ENCODE measurements around the gene RGS6. TPM values are rescaled to one million over a fixed set of nuclear protein-coding genes. Genes with fewer than 3 reads are reported as not detected.

RGS6 gene
- total RNA-seq, 1 experiment from 2014 or later = not detected

DNA sequence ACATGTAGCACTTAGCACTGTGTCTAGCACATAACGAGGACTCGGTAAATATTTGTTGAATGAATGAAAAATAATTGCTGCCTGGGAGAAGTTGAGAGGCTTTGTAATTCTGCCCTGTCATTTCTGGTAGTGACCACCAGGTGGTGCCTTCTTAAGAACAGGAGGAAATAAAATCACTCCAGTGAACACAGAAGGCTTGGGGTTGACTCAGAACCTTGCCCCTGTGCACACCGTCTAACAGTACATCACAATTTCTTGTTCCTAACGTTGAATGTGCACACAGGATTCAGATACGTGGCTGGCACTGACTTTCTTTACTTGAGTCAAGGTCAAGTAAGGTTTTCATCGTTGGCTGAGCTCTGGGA is 91.8 kb downstream of the RGS6 start:
- Histone ChIP-seq H3K79me2 (ENCODE audit: low read length) (no peaks in the 10 kb centered on the region), H3K9ac (ENCODE audit: low read length) (no peak overlapping the region), H2AFZ (ENCODE audit: low read length) (no peak overlapping the region), H3K9me3 (ENCODE audit: low read length) (no peaks in the 10 kb centered on the region), H3K36me3 (ENCODE audit: low read depth, low read length) (no peaks in the 10 kb centered on the region), H3K4me2 (ENCODE audit: low read length) (peak overlapping the region; percentile 65), H3K27ac (ENCODE audit: low read length) (0 out of 2 replicates have a peak overlapping the region, but pooled peaks have one; percentile 48), H3F3A (ENCODE audit: low read length, unreplicated experiment) (no peaks in the 10 kb centered on the region), H3K9me2 (replicated peaks; ENCODE audit: low read length) (no peaks in the 10 kb centered on the region), H4K20me1 (ENCODE audit: low read length) (no peaks in the 10 kb centered on the region), H3K4me1 (ENCODE audit: insufficient read depth, low read length) (peaks cover 20% of the 10 kb centered on the region), H3K4me3 (ENCODE audit: low read length) (no peak overlapping the region), H3K27me3 (ENCODE audit: low read length) (peaks cover 42% of the 10 kb centered on the region)
- ChIA-PET CTCF (interaction anchor here (0.6 kb wide), 1 partner anchor 236 kb away, joined by 4 read pairs; no protein-coding TSS in a partner anchor), POLR2A (ENCODE audit: unreplicated experiment) (no interaction called here)
- ATAC-seq = peak; percentile 42; the same call in 1 of the 2 replicates
- TF ChIP-seq EZH2phosphoT487 (IDR thresholded peaks at IDR 0.05; ENCODE audit: borderline replicate concordance, low read length) = no peak
- TF ChIP-seq, protein P1, sequence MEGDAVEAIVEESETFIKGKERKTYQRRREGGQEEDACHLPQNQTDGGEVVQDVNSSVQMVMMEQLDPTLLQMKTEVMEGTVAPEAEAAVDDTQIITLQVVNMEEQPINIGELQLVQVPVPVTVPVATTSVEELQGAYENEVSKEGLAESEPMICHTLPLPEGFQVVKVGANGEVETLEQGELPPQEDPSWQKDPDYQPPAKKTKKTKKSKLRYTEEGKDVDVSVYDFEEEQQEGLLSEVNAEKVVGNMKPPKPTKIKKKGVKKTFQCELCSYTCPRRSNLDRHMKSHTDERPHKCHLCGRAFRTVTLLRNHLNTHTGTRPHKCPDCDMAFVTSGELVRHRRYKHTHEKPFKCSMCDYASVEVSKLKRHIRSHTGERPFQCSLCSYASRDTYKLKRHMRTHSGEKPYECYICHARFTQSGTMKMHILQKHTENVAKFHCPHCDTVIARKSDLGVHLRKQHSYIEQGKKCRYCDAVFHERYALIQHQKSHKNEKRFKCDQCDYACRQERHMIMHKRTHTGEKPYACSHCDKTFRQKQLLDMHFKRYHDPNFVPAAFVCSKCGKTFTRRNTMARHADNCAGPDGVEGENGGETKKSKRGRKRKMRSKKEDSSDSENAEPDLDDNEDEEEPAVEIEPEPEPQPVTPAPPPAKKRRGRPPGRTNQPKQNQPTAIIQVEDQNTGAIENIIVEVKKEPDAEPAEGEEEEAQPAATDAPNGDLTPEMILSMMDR (conservative IDR thresholded peaks at IDR 0.05; ENCODE audit: low read depth, low read length) = peak; percentile 72
- peak; percentile 62 for DNase-seq
- intact Hi-C loops (cut with micrococcal nuclease) = no loop called here
- no TSS peak for BruUV-seq (replicated peaks)

DNA sequence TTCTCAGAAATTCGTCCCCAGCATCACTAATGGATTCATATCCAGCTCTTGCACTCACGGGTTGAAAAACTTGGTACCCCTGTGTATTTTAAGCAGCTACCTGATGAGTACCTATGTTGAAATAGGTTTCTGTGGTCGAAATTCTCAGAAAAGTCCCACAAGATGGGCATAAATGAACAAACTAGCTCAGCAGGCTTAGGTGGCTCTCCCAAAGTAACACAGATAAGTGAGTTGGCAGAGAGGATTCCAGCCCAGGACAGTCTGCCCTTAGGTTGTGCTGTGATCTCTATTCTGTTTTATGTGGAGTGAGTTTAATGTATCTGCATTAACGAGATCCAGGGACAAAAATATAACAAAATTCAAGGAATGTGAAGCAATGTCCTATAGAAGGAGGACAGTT is 92.3 kb downstream of the RGS6 start:
- peaks cover 42% of the 10 kb centered on the region for H3K27me3 ChIP-seq (ENCODE audit: low read length)
- peaks cover 20% of the 10 kb centered on the region for H3K4me1 ChIP-seq (ENCODE audit: insufficient read depth, low read length)
- TF ChIP-seq EZH2 (IDR thresholded peaks at IDR 0.05; ENCODE audit: low read length, unreplicated experiment) (no peak), EZH2phosphoT487 (IDR thresholded peaks at IDR 0.05; ENCODE audit: borderline replicate concordance, low read length) (no peak)
- TF ChIP-seq, protein P1 (conservative IDR thresholded peaks at IDR 0.05; ENCODE audit: low read depth, low read length) = no peak
- DNase-seq = no peak
- H3F3A ChIP-seq (ENCODE audit: low read length, unreplicated experiment) = no peaks in the 10 kb centered on the region
- POLR2A ChIA-PET (ENCODE audit: unreplicated experiment) = no interaction called here
- H3K9me3 ChIP-seq (ENCODE audit: low read length) = no peaks in the 10 kb centered on the region
- H4K20me1 ChIP-seq (ENCODE audit: low read length) = no peaks in the 10 kb centered on the region
- no peak overlapping the region for H3K4me2 ChIP-seq (ENCODE audit: low read length)
- H3K9ac ChIP-seq (ENCODE audit: low read length) = no peak overlapping the region
- no peaks in the 10 kb centered on the region for H3K9me2 ChIP-seq (replicated peaks; ENCODE audit: low read length)
- CTCF ChIA-PET = interaction anchor here (0.6 kb wide), 1 partner anchor 236 kb away, joined by 4 read pairs; no protein-coding TSS in a partner anchor
- intact Hi-C loops (cut with micrococcal nuclease) = no loop called here
- no peak for ATAC-seq
- BruUV-seq (replicated peaks) = no TSS peak
- H3K27ac ChIP-seq (ENCODE audit: low read length) = no peak overlapping the region
- H2AFZ ChIP-seq (ENCODE audit: low read length) = no peak overlapping the region
- H3K4me3 ChIP-seq (ENCODE audit: low read length) = no peak overlapping the region
- no peaks in the 10 kb centered on the region for H3K79me2 ChIP-seq (ENCODE audit: low read length)
- no peaks in the 10 kb centered on the region for H3K36me3 ChIP-seq (ENCODE audit: low read depth, low read length)

DNA sequence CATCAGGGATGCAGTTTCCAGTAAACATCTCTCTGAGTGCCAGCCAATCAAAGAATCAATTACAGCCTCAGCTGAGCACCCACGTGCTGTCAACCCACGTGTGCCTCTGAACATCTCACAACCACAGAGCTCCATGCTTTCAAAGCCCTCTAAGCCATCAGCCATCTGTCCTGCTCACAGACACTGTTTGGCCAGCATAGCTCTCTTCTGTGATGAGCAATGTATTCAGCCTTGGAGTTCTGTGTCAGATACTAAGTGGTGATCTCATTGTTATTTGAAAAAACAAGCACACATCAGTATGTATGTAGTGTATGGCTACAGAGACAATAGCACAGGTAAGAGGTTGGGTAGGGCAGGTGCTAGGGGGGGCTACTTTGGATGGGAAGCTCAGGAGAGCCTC is 94.3 kb downstream of the RGS6 start:
- intact Hi-C loops (cut with micrococcal nuclease) = no loop called here
- ATAC-seq (no peak), DNase-seq (no peak)
- H2AFZ ChIP-seq (ENCODE audit: low read length) = no peak overlapping the region
- no TSS peak for BruUV-seq (replicated peaks)
- TF ChIP-seq, protein P1 (conservative IDR thresholded peaks at IDR 0.05; ENCODE audit: low read depth, low read length) = no peak
- TF ChIP-seq EZH2 (IDR thresholded peaks at IDR 0.05; ENCODE audit: low read length, unreplicated experiment) (no peak), EZH2phosphoT487 (IDR thresholded peaks at IDR 0.05; ENCODE audit: borderline replicate concordance, low read length) (no peak)
- ChIA-PET POLR2A (ENCODE audit: unreplicated experiment) (no interaction called here), CTCF (no interaction called here)
- H3K9me2 ChIP-seq (replicated peaks; ENCODE audit: low read length) = no peaks in the 10 kb centered on the region
- H3K9ac ChIP-seq (ENCODE audit: low read length) = no peak overlapping the region
- no peak overlapping the region for H3K27ac ChIP-seq (ENCODE audit: low read length)
- peaks cover 41% of the 10 kb centered on the region for H3K27me3 ChIP-seq (ENCODE audit: low read length)
- peaks cover 20% of the 10 kb centered on the region for H3K4me1 ChIP-seq (ENCODE audit: insufficient read depth, low read length)
- no peaks in the 10 kb centered on the region for H4K20me1 ChIP-seq (ENCODE audit: low read length)
- H3K4me3 ChIP-seq (ENCODE audit: low read length) = no peak overlapping the region
- H3K4me2 ChIP-seq (ENCODE audit: low read length) = no peak overlapping the region
- H3K36me3 ChIP-seq (ENCODE audit: low read depth, low read length) = no peaks in the 10 kb centered on the region
- no peaks in the 10 kb centered on the region for H3K9me3 ChIP-seq (ENCODE audit: low read length)
- no peaks in the 10 kb centered on the region for H3F3A ChIP-seq (ENCODE audit: low read length, unreplicated experiment)
- no peaks in the 10 kb centered on the region for H3K79me2 ChIP-seq (ENCODE audit: low read length)
